Measurements from ENCODE around the gene DHX40.
"Not testable (repeated sequence)": the region's sequence is repeated elsewhere in the genome, so short reads cannot be mapped to it uniquely, and the experiment has no call there.

DHX40 gene

GRCh38 chr17:59565171-59565958, at the start of gene DHX40:
DHX40 (plus strand) TSS chr17:59565610; CDS start chr17:59565672, 62 bp downstream.
- peak within 1 kb of the TSS; percentile 98 to 100 for H3K4me3 ChIP-seq (replicated peaks in 1 of 2; ENCODE audit: low read depth in 2 of 2, low read length in 2 of 2)
- DNase-seq (ENCODE audit: low read depth in 2 of 2), result peak; percentile 96 to 97
- TF ChIP-seq CTCF (IDR thresholded peaks at IDR 0.05; ENCODE audit: low read depth, low read length), result no peak

GRCh38 chr17:59516451-59516850, 49.0 kb upstream of the DHX40 start:
- H3K4me3 ChIP-seq (replicated peaks in 1 of 2; ENCODE audit: low read depth in 2 of 2, low read length in 2 of 2), result no peak overlapping the region
- TF ChIP-seq CTCF (IDR thresholded peaks at IDR 0.05; ENCODE audit: low read depth, low read length), result no peak
- DNase-seq (ENCODE audit: low read depth in 2 of 2), result no peak

- no peak for DNase-seq (ENCODE audit: low read depth in 2 of 2)
- TF ChIP-seq CTCF (IDR thresholded peaks at IDR 0.05; ENCODE audit: low read depth, low read length), result no peak
These were observed 46.3 kb upstream of the DHX40 start for GRCh38 chr17:59519132-59519531.

GRCh38 chr17:59520251-59520650, 45.2 kb upstream of the DHX40 start:
- no peak for DNase-seq (ENCODE audit: low read depth in 2 of 2)
- no peak for TF ChIP-seq CTCF (IDR thresholded peaks at IDR 0.05; ENCODE audit: low read depth, low read length)
- no peak overlapping the region for H3K4me3 ChIP-seq (replicated peaks in 1 of 2; ENCODE audit: low read depth in 2 of 2, low read length in 2 of 2)

More at GRCh38 chr17:59519132-59519531, 46.3 kb upstream of the DHX40 start:
- H3K4me3 ChIP-seq (replicated peaks in 1 of 2; ENCODE audit: low read depth in 2 of 2, low read length in 2 of 2), result no peak overlapping the region

- DNase-seq (ENCODE audit: low read depth in 2 of 2), result peak; percentile 77 to 80
- H3K4me3 ChIP-seq (replicated peaks in 1 of 2; ENCODE audit: low read depth in 2 of 2, low read length in 2 of 2), result no peak overlapping the region
- TF ChIP-seq CTCF (IDR thresholded peaks at IDR 0.05; ENCODE audit: low read depth, low read length), result peak; percentile 85
These were observed 43.8 kb upstream of the DHX40 start for GRCh38 chr17:59521465-59522126.

- DNase-seq (ENCODE audit: low read depth in 2 of 2); H3K4me3 ChIP-seq (replicated peaks in 1 of 2; ENCODE audit: low read depth in 2 of 2, low read length in 2 of 2): not testable (repeated sequence)
These were observed 40.5 kb upstream of the DHX40 start for GRCh38 chr17:59524930-59525329.

GRCh38 chr17:59525668-59526067, 39.7 kb upstream of the DHX40 start:
- no peak for TF ChIP-seq CTCF (IDR thresholded peaks at IDR 0.05; ENCODE audit: low read depth, low read length)
- no peak for DNase-seq (ENCODE audit: low read depth in 2 of 2)
- H3K4me3 ChIP-seq (replicated peaks in 1 of 2; ENCODE audit: low read depth in 2 of 2, low read length in 2 of 2), result no peak overlapping the region

All from cardiac fibroblast (primary cell).